MCF 10A (cell line): Measurements from ENCODE around the gene TRPM1. TPM values are rescaled to one million over a fixed set of nuclear protein-coding genes. Genes with fewer than 3 reads are reported as not detected.

ENCODE experiments used
- BruUV-seq: library from RNA; stranded (reverse); fragments of 400-500 nt; replicated peaks from 2 replicates; lab custom pipeline; 2021; lab: Mats Ljungman, UMichigan
- CTCF ChIA-PET: fragments of 300-600 bp; sonication (Branson Sonifier 250); formaldehyde crosslinking; extraction: SDS; loops from one replicate; lab custom pipeline; 2021; ENCODE audit warnings: antibody characterized with exemption, inconsistent platforms; lab: Yijun Ruan, JAX
- POLR2A ChIA-PET: fragments of 300-600, 350-650 bp; sonication (Branson Sonifier 250); formaldehyde crosslinking; extraction: SDS; loops from one replicate; lab custom pipeline; 2020; ENCODE audit warnings: antibody characterized with exemption, inconsistent platforms; lab: Yijun Ruan, JAX
- DNase-seq: peaks from one replicate; pipeline ENCODE4 v3.0.0-alpha.2; 2018; ENCODE audit not compliant: unreplicated experiment
- H3K27ac Mint-ChIP-seq: one replicate; pipeline ENCODE4 v1.8.0; 2022; ENCODE audit warnings: mild to moderate bottlenecking, low read depth, mixed read lengths; ENCODE audit not compliant: unreplicated experiment
- H3K27me3 Mint-ChIP-seq: one replicate; pipeline ENCODE4 v1.8.0; 2022; ENCODE audit warnings: mixed read lengths; ENCODE audit not compliant: insufficient read depth, unreplicated experiment
- H3K36me3 Mint-ChIP-seq: one replicate; pipeline ENCODE4 v1.8.0; 2022; ENCODE audit warnings: mild to moderate bottlenecking, moderate library complexity, mixed read lengths; ENCODE audit not compliant: insufficient read depth, unreplicated experiment
- H3K4me1 Mint-ChIP-seq: one replicate; pipeline ENCODE4 v1.8.0; 2022; ENCODE audit warnings: mixed read lengths; ENCODE audit not compliant: insufficient read depth, unreplicated experiment
- H3K4me3 Mint-ChIP-seq: one replicate; pipeline ENCODE4 v1.8.0; 2022; ENCODE audit warnings: mild to moderate bottlenecking, moderate library complexity, mixed read lengths; ENCODE audit not compliant: unreplicated experiment
- H3K9me3 Mint-ChIP-seq: one replicate; pipeline ENCODE4 v1.8.0; 2022; ENCODE audit warnings: mixed read lengths; ENCODE audit not compliant: unreplicated experiment
- intact Hi-C: fragments of 100-400 bp; cut with micrococcal nuclease; formaldehyde crosslinking; loops from 2 replicates; pipeline ENCODE4 v1.14.1; 2022
- total RNA-seq: library from RNA; stranded (reverse); gene quantifications from 2 replicates; pipeline ENCODE4 v1.2.3, GENCODE V29; 2022
- TF ChIP-seq, protein P1 (sequence below): fragments of 200-600 bp; IDR thresholded peaks from one replicate; pipeline ENCODE4 v1.8.0; 2022; ENCODE audit warnings: antibody characterized with exemption, mild to moderate bottlenecking; ENCODE audit not compliant: unreplicated experiment

Gene TRPM1
- total RNA-seq, 1 experiment from 2014 or later: not detected

DNA sequence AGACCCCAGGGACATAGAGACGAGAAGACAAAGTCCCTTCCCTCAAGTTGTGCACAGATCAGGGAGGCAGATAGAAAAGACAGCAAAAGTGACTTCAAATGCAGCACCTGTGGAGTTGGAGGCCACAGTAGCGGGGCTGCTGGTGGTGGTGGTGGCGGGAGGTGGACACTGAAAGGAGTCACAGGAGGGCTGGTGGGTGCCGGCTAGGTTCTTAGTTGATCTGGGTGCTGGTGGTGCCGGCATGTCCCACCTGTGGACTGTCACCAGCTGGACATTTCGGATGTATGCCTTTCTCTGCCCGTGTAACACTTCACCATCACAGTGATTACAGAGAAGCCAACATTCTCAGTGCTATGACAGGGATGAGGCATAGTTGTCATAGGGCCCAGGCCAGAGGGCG is 60.9 kb downstream of the TRPM1 start:
- H3K4me1 Mint-ChIP-seq: no peaks in the 10 kb centered on the region
- no peak for DNase-seq
- ChIA-PET CTCF (no interaction called here), POLR2A (no interaction called here)
- no peaks in the 10 kb centered on the region for H3K36me3 Mint-ChIP-seq
- no peak overlapping the region for H3K4me3 Mint-ChIP-seq
- no TSS peak for BruUV-seq
- H3K9me3 Mint-ChIP-seq: no peaks in the 10 kb centered on the region
- H3K27ac Mint-ChIP-seq: no peak overlapping the region
- TF ChIP-seq, protein P1, sequence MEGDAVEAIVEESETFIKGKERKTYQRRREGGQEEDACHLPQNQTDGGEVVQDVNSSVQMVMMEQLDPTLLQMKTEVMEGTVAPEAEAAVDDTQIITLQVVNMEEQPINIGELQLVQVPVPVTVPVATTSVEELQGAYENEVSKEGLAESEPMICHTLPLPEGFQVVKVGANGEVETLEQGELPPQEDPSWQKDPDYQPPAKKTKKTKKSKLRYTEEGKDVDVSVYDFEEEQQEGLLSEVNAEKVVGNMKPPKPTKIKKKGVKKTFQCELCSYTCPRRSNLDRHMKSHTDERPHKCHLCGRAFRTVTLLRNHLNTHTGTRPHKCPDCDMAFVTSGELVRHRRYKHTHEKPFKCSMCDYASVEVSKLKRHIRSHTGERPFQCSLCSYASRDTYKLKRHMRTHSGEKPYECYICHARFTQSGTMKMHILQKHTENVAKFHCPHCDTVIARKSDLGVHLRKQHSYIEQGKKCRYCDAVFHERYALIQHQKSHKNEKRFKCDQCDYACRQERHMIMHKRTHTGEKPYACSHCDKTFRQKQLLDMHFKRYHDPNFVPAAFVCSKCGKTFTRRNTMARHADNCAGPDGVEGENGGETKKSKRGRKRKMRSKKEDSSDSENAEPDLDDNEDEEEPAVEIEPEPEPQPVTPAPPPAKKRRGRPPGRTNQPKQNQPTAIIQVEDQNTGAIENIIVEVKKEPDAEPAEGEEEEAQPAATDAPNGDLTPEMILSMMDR: no peak
- intact Hi-C loops: no loop called here
- no peaks in the 10 kb centered on the region for H3K27me3 Mint-ChIP-seq

DNA sequence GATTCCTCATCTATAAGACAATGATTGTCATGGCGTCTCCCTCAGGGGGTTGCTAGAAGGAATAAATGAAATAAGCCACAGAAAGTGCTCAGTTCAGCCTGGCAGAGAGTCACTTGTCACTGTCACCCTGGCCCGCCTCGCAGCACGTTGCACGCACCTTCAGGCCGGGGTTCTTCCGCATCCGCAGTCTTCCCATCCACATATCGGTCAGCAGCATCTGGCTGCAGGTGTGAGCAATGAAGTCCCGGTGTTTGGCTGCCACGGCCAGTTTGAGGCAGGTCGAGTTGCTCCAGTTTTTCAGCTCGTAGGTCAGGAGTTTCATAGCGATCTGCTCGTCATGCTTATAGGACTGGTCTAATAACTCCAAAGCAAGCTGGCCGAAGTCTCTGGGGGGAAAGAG is 61.6 kb downstream of the TRPM1 start:
- Mint-ChIP-seq H3K36me3 (no peaks in the 10 kb centered on the region), H3K4me1 (no peaks in the 10 kb centered on the region), H3K9me3 (no peaks in the 10 kb centered on the region), H3K4me3 (no peak overlapping the region), H3K27ac (no peak overlapping the region), H3K27me3 (no peaks in the 10 kb centered on the region)
- no TSS peak for BruUV-seq
- TF ChIP-seq, protein P1: no peak
- ChIA-PET CTCF (interaction anchor here (0.6 to 1.2 kb wide), 2 partner anchors 10 to 79 kb away, joined by 3 to 4 read pairs; no protein-coding TSS in a partner anchor), POLR2A (no interaction called here)
- DNase-seq: no peak
- intact Hi-C loops: no loop called here

DNA sequence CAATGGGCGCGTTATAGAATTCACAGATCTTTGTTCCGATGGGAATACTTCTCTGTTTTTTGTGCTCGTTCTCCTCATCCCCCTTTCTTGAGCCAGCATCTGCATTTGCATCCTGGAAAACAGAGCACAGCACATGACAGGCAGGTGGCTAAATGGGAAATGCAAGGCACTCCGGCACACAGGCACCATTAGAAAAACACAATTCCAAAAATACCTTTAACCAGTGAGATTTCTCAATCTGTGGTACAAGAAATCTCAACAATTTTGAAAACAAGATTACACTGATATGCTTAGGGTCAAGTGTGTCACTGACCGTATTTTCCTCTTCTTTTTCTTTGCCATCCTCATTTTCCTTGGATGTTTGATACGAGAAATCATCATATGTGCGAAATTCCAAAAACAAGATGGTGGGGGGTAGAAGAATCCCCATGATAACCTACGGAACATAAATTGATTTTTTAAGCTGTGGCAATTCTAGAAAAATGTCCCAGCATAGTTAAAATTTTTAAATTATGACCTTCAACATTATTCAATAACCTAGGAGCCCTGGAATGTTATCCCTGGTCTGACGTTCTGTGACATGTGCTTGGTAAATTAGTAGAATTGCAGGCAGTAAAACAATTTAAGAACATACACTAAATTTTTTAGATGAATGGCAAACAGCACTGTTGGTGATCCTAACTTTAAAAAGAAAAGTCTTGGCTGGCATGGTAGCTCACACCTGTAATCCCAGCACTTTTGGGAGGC is 63.6 kb downstream of the TRPM1 start:
- ChIA-PET CTCF (no interaction called here), POLR2A (interaction anchor here (0.7 to 0.8 kb wide), 2 partner anchors 8 to 159 kb away, joined by 3 read pairs; no protein-coding TSS in a partner anchor)
- DNase-seq: no peak
- BruUV-seq: no TSS peak
- no peaks in the 10 kb centered on the region for H3K9me3 Mint-ChIP-seq
- H3K4me1 Mint-ChIP-seq: no peaks in the 10 kb centered on the region
- no peak overlapping the region for H3K27ac Mint-ChIP-seq
- intact Hi-C loops: no loop called here
- no peaks in the 10 kb centered on the region for H3K27me3 Mint-ChIP-seq
- TF ChIP-seq, protein P1: no peak
- no peak overlapping the region for H3K4me3 Mint-ChIP-seq
- no peaks in the 10 kb centered on the region for H3K36me3 Mint-ChIP-seq

DNA sequence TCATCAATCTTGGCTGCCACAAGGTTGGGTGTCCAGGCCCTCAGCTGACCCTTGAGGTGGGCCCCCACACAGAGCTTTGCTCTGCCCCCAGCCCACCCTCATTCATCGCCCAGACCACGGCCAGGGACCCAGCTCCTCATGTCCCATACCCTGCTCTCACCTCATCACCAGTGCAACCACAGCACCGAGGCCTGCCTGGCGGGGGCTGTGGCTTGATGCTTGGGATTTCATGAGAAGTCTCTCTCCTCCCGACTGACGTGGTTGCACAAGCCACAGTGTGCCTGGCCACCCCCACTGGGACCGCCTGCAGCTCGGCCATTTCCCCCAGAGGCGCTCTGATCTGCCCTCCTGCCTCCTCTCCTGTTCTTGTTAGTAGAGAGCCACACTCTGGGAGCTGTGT is 64.7 kb downstream of the TRPM1 start:
- Mint-ChIP-seq H3K27me3 (no peaks in the 10 kb centered on the region), H3K4me1 (no peaks in the 10 kb centered on the region), H3K4me3 (no peak overlapping the region), H3K9me3 (no peaks in the 10 kb centered on the region), H3K27ac (no peak overlapping the region), H3K36me3 (no peaks in the 10 kb centered on the region)
- CTCF ChIA-PET: no interaction called here
- intact Hi-C loops: no loop called here
- TF ChIP-seq, protein P1: no peak
- BruUV-seq: no TSS peak
- DNase-seq: no peak
- POLR2A ChIA-PET: no interaction called here
